MM.1S (cell line): ENCODE data around the gene SORD.
"Not testable (repeated sequence)": the region's sequence is repeated elsewhere in the genome, so short reads cannot be mapped to it uniquely, and the experiment has no call there.

ENCODE experiments used
- EZH2phosphoT487 ChIP-seq: fragments of 300-600 bp; sonication (generic); IDR thresholded peaks from 2 replicates; pipeline ENCODE4 v1.6.1; 2018; ENCODE audit warnings: antibody characterized with exemption, low read length
- TF ChIP-seq, protein P1 (sequence below): fragments of 300-600 bp; sonication (generic); IDR thresholded peaks from 2 replicates; pipeline ENCODE4 v1.5.1; 2016; ENCODE audit warnings: antibody characterized with exemption, low read length, mixed read lengths

DNA sequence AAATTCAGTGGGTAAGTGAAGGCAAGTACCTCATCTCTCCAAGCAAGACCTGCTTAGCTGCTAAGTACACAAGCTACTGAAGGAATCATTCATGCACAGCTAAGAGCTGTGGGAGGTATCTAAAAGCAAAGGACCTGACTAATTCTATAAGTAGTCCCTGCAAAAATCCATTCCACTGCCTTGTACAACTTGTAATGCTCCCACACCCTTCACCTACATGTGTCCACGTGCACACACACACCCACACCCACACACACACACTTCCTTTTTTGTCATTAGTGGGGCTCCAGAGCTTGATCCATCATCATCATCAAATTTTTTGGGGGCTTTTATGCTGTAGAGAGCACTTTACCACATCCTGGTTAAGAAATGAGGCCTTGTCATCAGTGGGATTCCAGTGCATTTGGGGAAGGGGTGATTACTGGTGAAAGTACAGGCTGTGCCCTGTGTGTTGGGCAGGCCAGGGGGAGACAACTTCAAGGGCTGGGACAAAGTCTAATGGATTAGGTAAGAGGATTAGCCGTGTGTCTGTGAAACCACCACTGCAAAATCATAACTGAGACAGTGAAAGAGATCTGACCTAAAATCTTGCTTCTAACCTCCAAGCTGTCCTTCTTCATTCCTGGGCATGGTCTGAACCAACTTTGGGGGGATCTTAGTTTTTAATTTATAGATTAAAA, 19.1 kb upstream of the SORD start:
- TF ChIP-seq, protein P1, sequence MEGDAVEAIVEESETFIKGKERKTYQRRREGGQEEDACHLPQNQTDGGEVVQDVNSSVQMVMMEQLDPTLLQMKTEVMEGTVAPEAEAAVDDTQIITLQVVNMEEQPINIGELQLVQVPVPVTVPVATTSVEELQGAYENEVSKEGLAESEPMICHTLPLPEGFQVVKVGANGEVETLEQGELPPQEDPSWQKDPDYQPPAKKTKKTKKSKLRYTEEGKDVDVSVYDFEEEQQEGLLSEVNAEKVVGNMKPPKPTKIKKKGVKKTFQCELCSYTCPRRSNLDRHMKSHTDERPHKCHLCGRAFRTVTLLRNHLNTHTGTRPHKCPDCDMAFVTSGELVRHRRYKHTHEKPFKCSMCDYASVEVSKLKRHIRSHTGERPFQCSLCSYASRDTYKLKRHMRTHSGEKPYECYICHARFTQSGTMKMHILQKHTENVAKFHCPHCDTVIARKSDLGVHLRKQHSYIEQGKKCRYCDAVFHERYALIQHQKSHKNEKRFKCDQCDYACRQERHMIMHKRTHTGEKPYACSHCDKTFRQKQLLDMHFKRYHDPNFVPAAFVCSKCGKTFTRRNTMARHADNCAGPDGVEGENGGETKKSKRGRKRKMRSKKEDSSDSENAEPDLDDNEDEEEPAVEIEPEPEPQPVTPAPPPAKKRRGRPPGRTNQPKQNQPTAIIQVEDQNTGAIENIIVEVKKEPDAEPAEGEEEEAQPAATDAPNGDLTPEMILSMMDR = not testable (repeated sequence)
- TF ChIP-seq EZH2phosphoT487 = not testable (repeated sequence)
